GM21576 (cell line): ENCODE data around the gene HOXD9.

Source experiments
- ATAC-seq: cut with Tn5 transposase; IDR thresholded peaks from one replicate; pipeline ENCODE4 v1.9.1; 2021; ENCODE audit warnings: mild to moderate bottlenecking, moderate library complexity; ENCODE audit not compliant: unreplicated experiment

Gene HOXD9

GRCh38 chr2:176085861-176086771 is 36.4 kb upstream of the HOXD9 start:
- ATAC-seq, result no peak

DNA sequence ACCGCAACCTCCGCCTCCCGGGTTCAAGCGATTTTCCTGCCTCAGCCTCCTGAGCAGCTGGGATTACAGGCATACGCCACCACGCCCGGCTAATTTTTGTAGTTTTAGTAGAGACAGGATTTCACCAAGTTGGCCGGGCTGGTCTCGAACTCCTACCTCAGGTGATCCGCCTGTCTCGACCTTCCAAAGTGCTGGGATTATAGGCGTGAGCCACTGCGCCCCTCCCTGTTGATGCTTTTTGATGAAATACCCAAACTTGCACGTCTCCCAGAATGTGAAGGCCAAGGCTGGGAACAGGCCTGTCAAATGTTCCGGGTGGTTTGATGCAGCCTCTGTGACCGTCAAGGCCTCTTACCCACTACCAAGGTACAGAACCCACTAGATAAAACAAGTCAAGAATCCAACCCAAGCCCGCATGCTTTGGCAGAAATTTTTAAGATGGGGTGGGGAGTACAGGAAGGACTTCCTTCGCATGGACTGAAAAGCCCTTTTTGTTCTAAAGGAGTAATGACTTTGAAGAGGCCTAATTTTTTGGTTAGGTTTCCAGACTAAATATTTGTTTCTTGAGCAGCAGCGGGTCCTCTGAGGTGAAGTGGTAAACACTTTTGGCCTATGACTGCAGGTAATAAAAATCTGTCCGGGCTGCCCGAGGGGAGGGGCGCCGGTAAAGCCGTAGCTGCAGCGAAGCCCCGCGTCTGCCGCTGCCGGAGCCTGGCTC is 35.0 kb upstream of the HOXD9 start:
- no peak for ATAC-seq

GRCh38 chr2:176088048-176088936 is 34.2 kb upstream of the HOXD9 start:
- ATAC-seq, result no peak

GRCh38 chr2:176088937-176089842 is 33.3 kb upstream of the HOXD9 start:
- ATAC-seq, result no peak

DNA sequence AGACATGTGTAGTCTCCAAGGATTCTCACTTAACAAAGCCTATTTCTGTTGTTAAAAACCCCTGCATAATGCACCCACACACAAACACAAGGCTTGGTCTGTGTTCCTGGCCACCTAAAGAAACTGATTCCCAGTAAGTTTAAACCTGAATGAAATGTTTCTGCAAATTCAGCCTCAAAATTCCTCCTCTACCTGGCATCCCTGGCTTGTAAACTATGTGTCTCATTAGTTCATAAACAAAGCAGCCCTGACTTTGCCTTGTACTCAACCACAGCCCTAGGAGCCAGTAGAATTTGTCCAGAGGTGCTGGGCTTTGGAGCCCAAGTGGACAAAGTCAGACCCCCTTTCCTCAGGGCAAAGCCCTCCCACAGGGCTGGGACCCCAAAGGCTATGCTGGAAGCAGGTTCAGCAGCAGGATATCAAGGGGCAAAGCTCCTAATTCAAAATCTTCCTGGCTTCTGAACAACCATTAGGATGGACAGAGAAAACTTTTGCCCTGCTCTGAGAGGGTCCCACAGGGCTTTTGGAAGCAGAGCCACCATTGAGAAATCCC is 32.6 kb upstream of the HOXD9 start:
- no peak for ATAC-seq

GRCh38 chr2:176090862-176091261 is 31.7 kb upstream of the HOXD9 start:
- ATAC-seq, result no peak

GRCh38 chr2:176091329-176092258 is 30.9 kb upstream of the HOXD9 start:
- no peak for ATAC-seq

DNA sequence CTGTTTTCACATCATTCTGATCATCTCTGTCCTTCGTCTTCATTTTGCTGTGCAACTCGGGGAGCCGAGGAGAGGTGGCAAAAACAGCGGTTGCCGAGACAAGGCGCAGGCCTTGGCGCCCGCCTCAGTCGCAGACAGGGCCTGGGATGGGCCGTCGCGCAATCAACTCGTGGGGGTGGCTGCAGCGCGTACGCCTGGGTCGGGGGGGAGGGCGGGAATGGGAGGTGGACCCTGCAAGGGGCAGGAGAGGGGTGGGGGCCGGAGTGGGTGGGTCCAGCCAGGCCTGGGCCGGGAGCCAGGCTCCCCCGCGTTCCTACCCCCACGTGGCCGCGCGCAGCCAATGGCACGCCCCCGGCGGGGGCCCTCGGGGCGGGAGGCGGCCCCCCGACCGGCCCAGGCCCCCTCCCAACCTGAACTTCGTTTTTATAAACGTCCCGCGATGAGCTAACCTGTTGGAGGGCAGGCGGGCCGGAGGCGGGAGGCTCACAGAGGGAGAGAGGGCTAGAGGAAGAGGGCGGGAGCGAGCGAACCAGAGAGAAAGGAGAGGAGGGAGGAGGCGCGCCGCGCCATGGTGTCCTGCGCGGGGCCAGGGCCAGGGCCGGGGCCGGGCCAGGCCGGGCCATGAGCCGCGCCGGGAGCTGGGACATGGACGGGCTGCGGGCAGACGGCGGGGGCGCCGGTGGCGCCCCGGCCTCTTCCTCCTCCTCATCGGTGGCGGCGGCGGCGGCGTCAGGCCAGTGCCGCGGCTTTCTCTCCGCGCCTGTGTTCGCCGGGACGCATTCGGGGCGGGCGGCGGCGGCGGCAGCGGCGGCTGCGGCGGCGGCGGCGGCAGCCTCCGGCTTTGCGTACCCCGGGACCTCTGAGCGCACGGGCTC is 30.0 kb upstream of the HOXD9 start, which contains the start of gene HOXD13:
TSS of gene HOXD13 (plus strand) at position 452 of the 875 bp plus-strand sequence. CDS start at position 622, 170 bp downstream.
- no peak for ATAC-seq

DNA sequence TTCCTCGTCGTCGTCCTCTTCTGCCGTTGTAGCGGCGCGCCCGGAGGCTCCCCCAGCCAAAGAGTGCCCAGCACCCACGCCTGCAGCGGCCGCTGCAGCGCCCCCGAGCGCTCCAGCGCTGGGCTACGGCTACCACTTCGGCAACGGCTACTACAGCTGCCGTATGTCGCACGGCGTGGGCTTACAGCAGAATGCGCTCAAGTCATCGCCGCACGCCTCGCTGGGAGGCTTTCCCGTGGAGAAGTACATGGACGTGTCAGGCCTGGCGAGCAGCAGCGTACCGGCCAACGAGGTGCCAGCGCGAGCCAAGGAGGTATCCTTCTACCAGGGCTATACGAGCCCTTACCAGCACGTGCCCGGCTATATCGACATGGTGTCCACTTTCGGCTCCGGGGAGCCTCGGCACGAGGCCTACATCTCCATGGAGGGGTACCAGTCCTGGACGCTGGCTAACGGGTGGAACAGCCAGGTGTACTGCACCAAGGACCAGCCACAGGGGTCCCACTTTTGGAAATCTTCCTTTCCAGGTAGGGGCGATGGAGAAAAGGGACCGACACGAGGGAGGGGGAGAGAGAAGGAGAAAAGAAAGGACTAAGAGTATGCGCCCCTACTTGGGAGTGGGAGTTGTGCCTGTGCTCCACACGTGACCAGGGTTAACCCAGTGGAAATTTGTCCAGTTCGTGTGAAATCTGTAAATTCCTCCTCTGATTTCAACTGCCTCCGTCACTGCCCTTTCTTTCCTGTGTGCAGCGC is 29.2 kb upstream of the HOXD9 start:
- ATAC-seq, result no peak

DNA sequence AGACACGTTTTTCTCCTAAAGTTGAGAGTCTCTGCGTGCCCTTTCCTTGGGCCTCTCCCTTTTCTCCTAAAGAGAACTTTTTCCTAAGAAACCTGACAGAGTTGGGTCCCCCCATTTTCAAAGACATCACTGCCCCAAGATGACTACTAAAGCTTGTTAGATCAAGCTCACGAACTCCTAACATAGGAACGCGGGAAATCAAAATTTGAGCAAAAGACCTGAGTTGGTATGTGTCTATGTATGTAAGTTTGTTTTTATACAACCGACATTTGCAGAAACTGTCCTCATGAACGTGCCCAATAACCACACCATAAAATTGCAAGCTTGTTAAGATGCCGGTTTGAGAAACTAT is 28.6 kb upstream of the HOXD9 start:
- ATAC-seq, result no peak

GRCh38 chr2:176094349-176094748 is 28.2 kb upstream of the HOXD9 start:
- no peak for ATAC-seq

DNA sequence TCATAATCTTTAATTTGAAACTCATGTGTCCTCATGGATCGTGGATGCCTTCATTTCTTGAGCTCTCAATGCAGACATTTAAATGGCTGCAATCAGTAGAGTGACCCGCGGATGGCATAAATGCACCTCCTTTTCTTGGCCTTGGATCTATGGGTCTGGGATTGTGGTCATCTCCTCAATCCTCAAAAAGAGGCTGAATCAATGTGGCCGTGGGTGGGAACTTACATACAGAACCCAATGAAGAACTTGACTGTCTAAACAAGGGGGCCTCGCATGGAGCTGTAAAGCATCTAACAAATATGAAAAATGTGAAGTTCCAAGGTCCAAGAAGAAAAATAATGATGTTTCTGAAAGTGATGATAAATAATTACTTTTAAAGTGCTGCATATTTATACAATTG is 27.1 kb upstream of the HOXD9 start:
- ATAC-seq, result no peak

GRCh38 chr2:176096243-176096985 is 26.1 kb upstream of the HOXD9 start:
- ATAC-seq, result no peak

GRCh38 chr2:176096986-176097819 is 25.3 kb upstream of the HOXD9 start:
- peak; percentile 74 for ATAC-seq

DNA sequence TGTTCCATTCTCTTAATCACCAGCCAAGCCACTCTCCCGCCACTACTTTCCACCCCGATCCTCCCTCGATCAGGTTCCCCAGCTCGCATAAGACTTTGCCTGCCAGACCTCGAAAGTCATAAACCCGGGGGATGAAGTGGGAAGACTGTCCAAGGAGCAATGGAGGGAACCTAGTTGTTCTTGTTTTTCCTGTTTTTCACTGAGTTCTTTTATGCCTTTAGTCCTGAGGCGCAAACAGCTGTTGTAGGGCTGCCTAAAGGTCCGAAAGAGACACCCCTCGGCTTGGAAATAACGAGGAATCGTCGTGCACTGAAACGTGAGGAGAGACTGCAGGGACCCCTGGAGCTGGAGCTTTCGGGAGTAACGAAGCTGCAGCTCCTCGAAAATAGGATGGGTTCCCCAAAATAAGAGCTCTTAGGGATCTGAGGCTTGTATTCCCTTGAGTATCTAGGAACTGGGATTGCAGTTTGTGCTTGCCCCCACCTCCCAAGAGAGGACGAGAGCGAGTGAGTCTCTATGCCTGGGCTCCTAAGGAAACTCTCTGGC is 24.6 kb upstream of the HOXD9 start:
- ATAC-seq, result no peak
